GM21825 (cell line): ENCODE results near the gene SPARC.

Experiments used
- ATAC-seq: cut with Tn5 transposase; IDR thresholded peaks from one replicate; pipeline ENCODE4 v1.9.1; 2021; ENCODE audit warnings: mild to moderate bottlenecking, moderate library complexity; ENCODE audit not compliant: unreplicated experiment

Gene SPARC

DNA sequence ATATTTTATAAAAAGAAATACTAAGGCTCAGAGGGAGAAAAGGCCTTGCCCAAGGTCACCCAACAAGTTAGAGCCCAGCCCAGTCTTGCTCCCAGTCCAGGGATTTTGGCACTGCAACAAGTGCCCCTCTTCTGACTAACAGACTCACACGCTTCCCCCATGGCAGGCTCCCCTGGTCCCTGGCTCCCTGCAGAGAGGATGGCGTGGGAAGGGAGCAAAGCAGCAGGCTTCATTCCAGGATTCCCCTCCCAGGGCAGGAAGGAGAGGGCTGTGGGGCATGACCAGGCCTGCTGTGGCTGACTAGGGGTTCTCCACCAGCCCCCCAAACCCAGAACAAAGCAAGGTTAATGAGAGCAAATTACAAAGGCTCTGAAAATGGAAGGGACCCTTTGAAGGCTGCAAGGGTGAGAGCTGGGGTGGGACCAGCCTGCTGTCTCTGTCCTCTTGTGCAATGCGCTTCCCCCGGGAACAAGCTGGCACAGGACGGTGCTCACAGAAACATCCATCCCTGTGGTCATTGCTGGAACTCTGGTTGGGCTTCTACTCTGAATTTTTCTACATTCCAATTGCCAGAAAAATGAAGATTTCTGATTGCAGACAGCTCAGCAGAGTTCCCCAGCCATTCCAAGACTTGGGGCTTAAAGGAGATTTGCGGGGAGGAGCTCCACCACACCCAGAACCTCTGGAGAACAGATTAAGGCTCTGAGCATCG is 58.4 kb downstream of the SPARC start:
- ATAC-seq: no peak

DNA sequence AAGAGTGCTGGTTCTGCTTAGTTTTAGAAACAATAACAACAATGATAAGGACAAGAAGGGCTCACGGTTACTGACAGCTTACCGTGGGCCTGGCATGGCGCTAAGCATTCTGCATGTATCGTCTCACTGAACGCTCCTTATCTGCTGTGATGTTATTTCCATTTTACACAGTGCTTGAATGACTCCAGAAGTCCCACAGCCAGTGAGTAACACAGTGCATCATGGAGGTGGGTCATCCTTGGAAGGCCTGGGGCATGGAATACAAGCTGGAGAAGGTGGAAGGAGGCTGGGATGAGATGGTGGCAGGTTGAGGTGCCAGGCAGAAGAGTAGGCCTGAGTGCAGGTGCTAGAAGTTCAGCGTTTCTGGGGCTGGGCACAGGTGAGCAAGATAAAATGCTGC is 59.1 kb downstream of the SPARC start:
- no peak for ATAC-seq

GRCh38 chr5:151625285-151625684 is 61.4 kb downstream of the SPARC start:
- no peak for ATAC-seq

DNA sequence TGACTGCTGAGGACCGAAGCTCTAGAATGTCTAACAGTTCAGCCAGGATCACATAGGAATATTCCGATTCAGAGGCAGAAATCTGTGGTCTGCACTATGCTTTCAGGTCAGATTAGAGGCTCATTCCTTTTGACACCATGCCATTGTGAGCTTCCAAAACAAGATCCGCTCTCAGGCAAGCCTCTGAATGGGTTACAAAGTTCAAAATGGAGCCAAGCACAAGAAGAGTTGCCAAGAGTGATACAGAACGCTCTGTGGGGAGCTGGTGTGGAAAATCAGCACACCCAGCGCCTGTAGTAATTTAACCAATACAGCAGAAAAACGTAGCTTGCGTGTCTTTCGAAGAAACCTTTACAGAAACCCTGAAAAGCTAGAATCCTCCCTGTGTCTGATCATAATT is 62.2 kb downstream of the SPARC start:
- ATAC-seq: no peak

DNA sequence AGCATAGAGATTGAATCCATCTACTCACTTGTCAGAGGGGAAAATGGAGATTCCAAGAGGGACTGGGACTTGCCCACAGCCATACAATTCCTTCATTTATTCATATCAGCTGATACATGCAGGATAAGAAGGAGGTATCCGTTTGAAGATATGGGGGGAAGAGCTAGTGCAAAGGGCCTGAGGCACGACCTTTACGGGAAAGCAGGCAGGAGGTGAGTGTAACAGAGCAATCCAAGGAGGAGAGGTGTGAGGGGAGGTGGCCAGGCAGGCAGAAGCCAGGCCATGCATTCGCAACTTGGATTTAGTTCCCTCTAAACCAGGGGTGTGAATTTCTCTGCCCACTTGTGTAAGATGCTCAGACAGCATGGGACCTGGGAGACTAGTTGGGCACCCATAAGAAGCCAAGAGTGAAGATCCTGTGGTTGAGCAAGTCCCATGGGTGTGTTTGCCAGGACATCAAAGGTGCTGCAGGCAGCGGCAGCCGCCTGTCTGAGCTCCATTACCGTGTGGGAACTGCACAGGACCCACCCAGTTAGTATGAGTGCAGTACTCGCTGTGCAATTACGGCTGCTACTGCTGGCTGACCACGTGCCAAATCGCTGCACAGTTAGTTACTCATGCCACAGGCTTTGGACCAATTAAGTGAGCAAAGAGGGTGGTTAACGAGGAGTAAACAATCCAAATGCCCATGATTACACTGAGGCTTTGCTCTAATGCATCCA is 64.2 kb downstream of the SPARC start:
- no peak for ATAC-seq

GRCh38 chr5:151620461-151620840 is 66.3 kb downstream of the SPARC start:
- ATAC-seq: no peak

- no peak for ATAC-seq
These were observed 66.8 kb downstream of the SPARC start for GRCh38 chr5:151619812-151620460.

DNA sequence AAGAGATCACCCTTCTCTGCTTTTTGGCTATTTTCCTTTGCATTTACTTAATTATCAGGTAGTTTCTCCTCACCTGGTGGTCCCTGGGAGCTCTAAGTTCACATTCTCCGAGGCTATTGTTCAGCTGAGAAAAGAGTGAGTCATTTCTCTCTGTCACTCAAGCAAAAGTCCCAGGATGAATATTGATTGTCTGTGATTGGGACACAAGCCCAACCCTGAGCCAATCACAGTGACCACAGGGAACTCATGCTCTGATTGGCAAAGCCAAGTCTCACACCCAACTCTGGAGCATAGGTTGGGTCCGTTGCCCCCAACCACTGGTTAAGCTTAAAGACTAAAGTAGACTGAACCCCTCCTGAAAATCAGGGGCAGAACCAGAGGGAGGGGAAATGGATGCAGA is 67.8 kb downstream of the SPARC start:
- no peak for ATAC-seq

DNA sequence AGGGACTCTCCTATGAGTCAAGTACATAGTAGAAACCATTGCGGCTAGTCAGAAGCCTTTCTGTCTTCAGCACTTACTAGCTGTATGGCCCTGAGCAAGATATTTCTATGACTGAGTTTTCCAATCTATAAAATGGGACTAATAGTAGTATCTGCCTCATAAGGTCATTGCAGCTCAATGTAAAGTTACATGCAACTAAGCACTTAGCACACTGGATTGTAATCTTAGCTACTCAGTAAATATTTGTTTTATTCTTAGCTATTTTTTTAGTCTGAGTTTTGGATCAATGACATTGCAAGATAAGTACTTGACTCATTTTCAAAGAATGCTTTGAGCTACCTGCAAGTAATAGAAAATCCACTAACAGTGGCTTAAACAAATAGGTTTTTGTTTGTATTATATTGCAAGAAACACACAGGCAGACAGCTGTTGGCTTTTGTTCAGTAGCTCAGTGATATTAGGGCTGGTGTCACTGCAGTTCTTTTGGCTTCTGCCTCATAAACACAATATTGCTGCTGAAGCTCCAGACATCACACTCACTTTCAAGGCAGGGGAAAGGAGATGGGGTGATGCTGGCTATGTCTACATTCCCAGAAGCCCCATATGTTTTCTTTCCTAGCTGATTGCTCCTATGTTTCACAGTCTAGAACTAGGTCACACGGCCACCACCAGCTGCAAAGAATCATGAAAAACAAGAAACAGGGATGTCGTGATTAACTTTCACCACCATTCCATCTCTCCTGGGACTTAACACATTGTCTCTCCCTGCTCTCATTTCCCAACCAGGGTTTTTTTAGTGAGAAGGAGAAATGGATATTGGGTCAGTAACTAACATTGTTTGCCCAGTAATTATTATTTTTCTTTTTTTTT is 68.6 kb downstream of the SPARC start:
- ATAC-seq: no peak

GRCh38 chr5:151617383-151617840 is 69.3 kb downstream of the SPARC start:
- ATAC-seq: no peak

DNA sequence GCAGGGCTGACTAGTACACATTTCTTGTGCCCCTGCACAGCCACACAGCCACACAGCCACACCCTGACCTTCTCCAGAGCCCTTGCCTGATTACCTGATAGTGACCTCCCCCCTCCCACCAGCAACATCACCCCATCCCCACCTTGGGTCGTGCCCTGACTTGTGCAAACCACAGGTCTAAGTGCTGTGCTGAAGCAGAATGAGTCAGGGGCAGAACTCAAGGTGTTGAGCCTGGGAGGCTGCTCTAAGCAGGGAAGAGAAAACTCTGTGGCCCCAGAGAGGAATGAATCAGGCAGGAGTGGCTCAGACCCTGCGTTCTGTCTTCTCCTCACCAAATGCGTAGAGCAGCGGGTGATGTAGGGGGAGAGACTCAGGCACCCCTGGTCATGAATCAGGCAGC is 71.3 kb downstream of the SPARC start:
- ATAC-seq: no peak

DNA sequence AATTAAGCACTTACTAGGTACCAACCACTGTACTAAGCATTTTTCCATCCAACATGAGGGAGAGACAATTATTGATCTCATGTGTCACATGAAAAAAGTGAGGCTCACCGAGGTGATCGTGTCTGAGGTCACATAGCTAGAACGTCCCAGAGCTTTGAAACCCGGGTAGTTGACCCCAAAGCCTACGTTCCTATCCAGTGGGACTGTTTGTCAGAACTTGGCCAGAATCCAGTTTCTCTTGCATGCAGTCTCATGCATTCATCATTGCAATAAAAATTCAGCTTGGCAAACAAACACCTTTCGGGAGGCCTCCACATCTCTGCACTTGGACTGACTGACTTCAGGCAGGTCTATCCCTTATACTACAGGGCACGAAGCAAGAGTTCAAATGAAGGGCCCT is 72.2 kb downstream of the SPARC start:
- no peak for ATAC-seq

DNA sequence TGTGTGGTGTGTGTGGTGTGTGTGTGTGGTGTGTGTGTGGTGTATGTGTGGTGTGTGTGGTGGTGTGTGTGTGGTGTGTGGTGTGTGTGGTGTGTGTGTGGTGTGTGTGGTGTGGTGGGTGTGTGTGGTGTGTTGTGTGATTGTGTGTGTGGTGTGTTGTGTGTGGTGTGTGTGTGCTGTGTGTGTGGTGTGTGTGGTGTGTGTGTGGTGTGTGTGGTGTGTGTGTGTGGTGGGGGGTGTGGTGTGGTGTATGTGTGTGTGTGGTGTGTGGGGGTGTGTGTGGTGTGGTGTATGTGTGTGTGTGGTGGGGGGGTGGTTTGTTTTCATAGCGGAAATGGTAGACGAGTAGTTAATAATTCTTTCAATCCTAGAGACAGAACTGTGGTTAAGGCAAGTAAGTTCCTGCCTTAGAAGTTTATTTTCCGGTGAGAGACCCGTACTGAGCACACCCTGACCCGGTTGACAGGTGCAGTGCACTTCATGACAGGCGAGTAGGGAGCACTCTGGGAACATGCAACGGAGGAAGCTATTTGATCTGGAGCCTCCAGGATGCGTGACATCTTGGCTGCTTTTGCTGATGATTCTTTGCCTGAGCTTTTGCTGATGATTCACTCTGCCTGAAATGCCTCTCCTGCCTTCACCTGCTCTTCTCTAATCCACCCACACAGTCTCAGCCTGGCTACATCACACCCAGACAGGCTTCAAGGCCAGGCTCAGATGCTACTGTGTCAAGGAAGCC is 73.9 kb downstream of the SPARC start:
- peak; percentile 82 for ATAC-seq

DNA sequence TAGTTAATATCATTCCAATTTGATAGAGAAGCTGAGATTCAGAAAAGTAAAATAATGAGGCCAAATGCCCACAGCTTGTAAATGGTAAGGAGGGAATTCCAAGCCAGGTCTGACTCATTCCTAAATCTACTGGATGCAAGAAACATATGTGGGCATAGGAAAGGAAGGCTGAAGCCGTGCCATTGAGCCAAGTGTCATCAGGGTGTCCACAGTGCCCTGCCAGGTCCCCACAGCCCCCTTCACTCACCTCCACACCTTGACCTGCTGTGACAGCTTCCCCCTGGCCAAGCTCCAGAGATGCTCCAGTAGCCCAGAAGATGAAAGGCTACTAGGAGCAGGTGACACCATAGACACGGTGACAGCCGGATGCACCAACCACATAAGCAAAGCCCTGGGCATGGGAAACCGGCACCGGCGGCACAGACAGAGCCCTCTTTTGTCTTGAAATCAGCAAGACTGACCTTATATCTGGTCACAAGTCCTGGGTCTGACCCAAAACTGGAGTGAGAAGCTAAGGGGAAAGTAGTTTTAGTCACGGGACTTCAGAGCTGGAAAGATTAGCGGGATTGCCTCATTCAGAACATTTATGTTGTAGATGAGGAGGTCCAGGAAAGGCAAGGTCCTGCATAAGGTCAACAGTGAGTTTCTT is 75.5 kb downstream of the SPARC start:
- no peak for ATAC-seq
